ENCODE measurements around the gene TTC19.

GRCh38 chr17:16072031-16072430 lies 72.4 kb downstream of the TTC19 start:
- TF ChIP-seq CTCF (optimal IDR thresholded peaks at IDR 0.05 in 1 of 3, IDR thresholded peaks at IDR 0.05 in 1 of 3, conservative IDR thresholded peaks at IDR 0.05 in 1 of 3; ENCODE audit: extremely low read depth in 1 of 3, insufficient read depth in 2 of 3, low read length in 3 of 3) (no peak), EZH2 (IDR thresholded peaks at IDR 0.05; ENCODE audit: low read length) (no peak)
